GM18498 (cell line): ENCODE measurements around the gene DNAJC10.

Experiments used
- ATAC-seq: cut with Tn5 transposase; IDR thresholded peaks from one replicate; pipeline ENCODE4 v1.9.1; 2021; ENCODE audit warnings: mild to moderate bottlenecking, moderate library complexity; ENCODE audit not compliant: unreplicated experiment

The DNAJC10 gene

GRCh38 chr2:182831101-182831500 lies 115.0 kb downstream of the DNAJC10 start:
- ATAC-seq, result no peak

DNA sequence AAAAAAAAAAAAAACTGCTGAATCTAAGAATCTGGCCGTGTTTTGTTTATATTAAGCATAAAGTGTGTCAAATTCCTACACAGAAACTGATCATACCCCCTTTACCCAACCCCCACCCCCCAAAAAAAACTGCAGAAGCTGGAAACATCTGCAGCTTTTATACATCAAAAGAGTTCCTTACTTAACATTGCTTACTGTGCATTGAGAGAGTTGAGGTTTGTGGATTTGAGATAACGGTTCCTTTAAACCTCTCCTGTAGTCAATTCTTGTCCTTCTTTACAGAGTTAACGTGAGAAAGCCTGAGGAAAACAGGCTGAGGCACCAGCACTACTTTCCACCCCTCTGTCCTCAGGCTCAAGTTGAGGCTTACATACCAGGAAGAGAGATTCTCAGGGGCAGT lies 115.9 kb downstream of the DNAJC10 start:
- ATAC-seq, result no peak

DNA sequence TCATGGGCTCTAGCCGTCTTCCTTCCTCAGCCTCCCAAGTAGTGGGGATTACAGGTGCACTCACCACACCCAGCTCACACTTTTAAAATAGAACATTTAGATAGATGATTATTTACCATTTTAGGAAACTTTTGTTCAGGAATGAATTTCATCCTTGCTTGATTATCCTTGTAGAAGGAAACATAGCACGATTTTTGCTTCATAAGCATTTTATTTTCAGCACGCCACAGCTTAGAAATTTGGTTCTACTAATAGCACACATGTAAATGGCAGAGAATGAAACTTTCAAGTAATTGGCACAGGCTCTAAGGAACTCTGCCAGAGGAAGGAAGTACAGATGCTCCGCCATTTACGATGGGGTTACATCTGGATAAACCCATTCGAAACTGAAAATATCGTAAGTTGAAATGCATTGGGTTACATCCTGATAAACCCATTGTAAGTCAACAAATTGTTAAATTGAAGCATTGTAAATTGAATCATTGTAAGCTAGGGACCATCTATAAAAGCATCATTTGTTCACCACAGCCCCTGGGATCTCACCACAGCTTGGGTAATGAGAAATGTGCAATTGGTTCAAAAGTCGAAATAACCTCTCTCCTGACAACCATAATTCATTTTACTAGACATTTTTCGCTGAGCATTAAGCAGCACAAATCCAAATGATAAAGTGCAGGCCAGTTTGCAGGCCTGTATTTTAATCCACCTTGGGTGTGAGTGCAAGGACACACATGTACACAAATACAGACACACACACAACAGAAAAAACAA lies 117.2 kb downstream of the DNAJC10 start:
- ATAC-seq, result no peak

DNA sequence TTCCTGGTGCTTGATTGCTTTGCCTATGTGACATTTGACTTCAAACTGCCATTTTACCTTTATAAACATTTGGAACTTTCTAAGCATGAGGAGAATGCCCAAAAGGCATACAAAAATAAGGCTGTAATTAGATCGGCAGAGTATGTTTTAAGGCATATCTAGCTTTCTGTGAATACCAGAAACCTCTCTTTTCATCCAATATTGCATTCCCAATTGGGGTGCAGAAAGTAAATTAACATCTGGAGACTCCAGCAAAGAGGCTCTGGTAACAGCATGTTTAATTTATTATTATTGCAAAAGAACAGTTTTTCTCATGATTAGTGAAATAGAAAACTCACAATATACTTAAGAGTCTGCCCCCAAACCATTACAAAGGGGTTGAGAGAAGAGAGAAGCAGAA lies 118.2 kb downstream of the DNAJC10 start:
- ATAC-seq, result no peak

DNA sequence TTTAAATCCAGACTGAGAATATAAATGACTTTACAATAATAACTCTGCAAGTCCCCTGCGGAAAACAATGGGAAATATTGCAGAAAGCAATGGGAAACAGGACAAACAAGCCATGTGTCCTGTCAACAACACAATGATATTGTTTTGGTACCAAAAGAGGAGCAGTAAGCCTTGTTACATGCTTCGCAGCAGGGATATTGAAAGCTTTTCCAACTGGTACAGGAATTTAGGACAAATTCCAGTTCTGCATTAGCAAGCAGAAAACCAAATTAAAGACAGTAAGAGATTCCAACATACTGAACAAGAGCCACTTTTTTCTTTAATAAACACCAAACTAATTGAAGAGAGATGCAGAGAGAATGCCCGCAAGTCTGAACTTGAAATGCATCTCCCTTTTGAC lies 120.4 kb downstream of the DNAJC10 start:
- ATAC-seq, result no peak
